ENCODE data around the gene ATP8A2.
A peak's percentile ranks its signal among the peaks of the same experiment; 100 is the strongest.

The ATP8A2 gene

DNA sequence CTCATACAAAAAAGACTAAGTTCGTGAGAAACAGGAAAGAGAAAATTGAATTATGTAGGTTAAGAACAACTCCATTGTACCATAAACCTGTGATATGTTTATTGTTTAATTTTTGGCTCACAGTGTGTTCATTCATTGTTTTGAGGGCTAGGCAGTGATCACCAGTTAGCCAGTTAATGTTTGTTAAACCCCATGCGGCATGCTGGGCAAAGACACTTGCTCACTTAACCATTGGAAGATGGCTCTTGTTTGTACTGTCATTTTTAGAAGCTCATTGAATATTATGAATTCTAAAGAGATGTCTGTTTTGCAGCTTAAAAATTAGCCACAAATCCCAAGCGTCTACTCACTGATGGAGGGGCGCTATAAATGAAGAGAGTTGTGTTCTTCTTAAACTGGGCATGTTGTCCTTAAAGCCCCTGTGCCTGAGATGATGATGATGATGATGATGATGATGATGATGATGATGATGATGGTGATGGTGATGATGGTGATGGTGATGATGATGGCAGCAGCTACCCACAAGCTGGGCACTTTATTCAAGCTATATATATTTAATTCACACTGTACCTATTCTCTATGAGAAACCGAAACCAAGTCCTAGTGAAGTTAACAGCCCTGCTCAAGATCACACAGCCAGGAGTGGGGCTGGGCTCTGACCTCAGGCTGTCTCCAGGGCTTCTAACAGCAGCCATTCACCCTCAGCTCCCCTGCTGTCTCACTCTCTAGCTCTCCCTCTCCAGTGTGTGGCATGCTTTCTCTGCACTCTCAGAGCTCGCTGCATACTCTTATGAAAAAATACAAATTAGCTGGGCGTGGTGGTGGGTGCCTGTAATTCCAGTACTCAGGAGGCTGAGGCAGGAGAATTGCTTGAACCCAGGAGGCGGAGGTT lies 510.9 kb downstream of the ATP8A2 start:
- DNase-seq = peak; percentile 68
- CTCF ChIA-PET = interaction anchor here (1.2 to 1.4 kb wide), 2 partner anchors 19 to 181 kb away, joined by 3 to 5 read pairs; no protein-coding TSS in a partner anchor
- Mint-ChIP-seq H3K9me3 (no peaks in the 10 kb centered on the region), H3K4me1 (peaks cover 57% of the 10 kb centered on the region), H3K27ac (peak overlapping the region; percentile 50), H3K4me3 (no peak overlapping the region), H3K27me3 (no peaks in the 10 kb centered on the region), H3K36me3 (no peaks in the 10 kb centered on the region)

DNA sequence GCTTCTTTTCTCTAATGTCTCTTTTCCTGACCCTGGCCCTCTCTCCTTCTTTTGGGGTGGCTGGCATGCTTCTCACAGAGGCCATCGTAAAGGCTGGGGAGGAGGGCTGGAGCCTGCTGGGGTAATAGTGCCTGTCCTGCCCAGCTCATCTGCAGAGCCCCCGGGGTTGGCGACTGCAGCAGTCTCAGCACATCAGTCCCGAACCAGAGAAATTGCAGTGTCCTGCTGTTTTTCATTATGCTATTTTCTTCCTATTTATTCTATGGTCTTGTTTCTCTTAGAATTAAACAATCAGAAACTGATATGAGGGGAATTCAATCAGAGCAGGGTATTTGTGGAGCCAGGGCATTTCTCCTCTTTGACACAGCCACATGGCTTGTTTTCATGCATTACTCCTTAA lies 513.6 kb downstream of the ATP8A2 start:
- Mint-ChIP-seq H3K4me3 (no peak overlapping the region), H3K36me3 (no peaks in the 10 kb centered on the region), H3K27ac (no peak overlapping the region), H3K9me3 (no peaks in the 10 kb centered on the region), H3K4me1 (peaks cover 57% of the 10 kb centered on the region), H3K27me3 (no peaks in the 10 kb centered on the region)
- CTCF ChIA-PET = no interaction called here
- no peak for DNase-seq

DNA sequence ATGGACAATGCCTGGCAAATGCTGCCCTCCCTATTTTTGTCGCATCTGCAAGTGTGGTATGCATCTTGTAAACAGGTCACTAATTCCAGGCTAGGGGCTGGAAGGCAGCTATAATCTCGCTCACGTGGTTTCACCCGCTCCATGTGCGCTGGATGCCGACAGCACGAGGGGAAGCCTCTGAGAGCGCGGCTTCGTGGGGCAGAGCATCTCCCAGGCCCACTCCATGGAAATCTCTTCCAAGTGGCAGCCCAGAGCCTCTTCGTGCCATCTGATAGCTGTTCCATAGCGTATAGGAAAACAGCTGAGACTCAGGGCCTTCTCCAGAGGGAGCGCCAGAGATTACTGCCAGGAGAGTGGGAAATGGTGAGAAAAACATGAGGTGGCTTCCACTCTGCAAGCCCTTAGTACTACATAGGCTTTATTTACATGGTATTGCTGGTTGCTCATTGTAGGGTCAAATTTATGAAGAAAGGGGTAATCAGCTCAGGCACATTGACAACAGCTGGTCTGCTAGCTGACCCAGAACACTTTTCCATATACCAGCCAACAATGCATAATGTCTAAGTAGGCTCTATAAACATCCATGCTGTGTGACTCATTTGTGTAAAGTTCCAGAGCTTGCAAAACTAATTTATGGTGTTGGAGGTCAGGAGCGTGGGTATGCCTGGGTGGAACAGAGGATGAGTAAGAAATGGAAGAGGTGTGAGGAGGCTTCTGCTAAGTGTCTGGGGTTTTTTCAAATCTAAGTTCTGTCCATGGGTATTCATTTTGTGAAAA lies 514.9 kb downstream of the ATP8A2 start:
- no peak overlapping the region for H3K27ac Mint-ChIP-seq
- CTCF ChIA-PET = interaction anchor here (0.7 kb wide), 1 partner anchor 57 kb away, joined by 6 read pairs; no protein-coding TSS in a partner anchor
- H3K4me1 Mint-ChIP-seq = peaks cover 50% of the 10 kb centered on the region
- no peaks in the 10 kb centered on the region for H3K27me3 Mint-ChIP-seq
- no peak overlapping the region for H3K4me3 Mint-ChIP-seq
- no peak for DNase-seq
- no peaks in the 10 kb centered on the region for H3K9me3 Mint-ChIP-seq
- no peaks in the 10 kb centered on the region for H3K36me3 Mint-ChIP-seq

DNA sequence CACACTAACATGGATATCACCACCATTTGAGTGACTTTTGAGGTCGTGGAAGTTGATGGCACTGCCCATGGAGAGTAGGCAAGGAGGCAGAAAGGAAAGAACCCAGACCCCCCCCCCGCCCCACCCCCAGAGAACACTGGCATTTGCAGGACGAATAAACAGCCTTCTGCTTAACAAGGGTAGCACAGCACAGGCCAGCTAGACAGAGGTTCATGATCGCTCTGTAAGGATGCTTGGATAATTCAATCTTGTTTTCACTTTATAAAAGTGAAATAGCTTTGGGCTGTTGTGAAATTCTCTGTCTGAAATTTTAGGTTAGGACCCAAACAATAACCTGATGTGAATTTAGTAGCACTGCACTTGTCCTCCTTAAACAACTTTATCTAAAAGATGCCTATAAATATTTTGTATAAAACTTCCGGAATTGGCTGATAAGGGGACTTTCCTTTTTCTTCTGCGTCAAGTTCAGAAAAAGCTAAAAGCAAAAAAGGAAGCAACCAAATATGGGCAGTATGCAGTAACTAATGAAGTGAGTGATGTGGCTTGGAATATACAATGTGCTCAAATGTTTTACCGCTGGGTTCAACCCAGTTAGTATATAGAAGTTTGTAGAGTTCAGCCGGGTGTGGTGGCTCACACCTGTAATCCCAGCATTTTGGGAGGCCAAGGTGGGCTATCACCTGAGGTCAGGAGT lies 516.3 kb downstream of the ATP8A2 start:
- H3K4me1 Mint-ChIP-seq = peaks cover 35% of the 10 kb centered on the region
- H3K9me3 Mint-ChIP-seq = no peaks in the 10 kb centered on the region
- CTCF ChIA-PET = no interaction called here
- peak overlapping the region; percentile 72 for H3K27ac Mint-ChIP-seq
- DNase-seq = no peak
- H3K36me3 Mint-ChIP-seq = no peaks in the 10 kb centered on the region
- no peaks in the 10 kb centered on the region for H3K27me3 Mint-ChIP-seq
- H3K4me3 Mint-ChIP-seq = no peak overlapping the region

DNA sequence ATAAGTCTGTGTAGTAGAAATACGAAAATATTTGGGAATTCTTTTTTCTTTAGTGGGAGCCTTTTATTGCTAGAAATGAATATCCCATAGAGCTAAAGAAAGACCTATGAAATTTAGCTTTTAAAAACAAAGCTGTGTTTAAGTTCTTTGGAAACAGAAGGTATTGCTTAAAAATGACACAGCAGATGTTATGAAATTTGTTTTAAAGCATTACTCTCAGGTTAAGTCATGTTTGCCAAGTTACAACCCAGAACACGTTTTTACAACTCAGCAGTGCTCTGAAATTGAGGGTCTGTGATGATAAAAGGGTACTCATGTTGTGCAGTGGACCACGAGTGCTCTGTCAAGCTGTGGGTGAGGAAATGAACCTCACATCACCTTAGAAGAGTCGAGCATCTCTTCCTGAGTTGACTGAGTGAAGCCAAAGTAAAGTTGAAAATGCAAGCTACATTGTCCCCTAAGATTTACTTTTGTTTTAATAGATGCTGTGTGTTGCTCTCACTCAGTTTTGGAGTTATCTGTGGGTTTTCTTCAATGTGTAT lies 519.0 kb downstream of the ATP8A2 start:
- H3K27me3 Mint-ChIP-seq = no peaks in the 10 kb centered on the region
- peaks cover 20% of the 10 kb centered on the region for H3K4me1 Mint-ChIP-seq
- H3K4me3 Mint-ChIP-seq = no peak overlapping the region
- DNase-seq = no peak
- no peaks in the 10 kb centered on the region for H3K36me3 Mint-ChIP-seq
- CTCF ChIA-PET = interaction anchor here (1.1 to 1.3 kb wide), 2 partner anchors 10 to 11 kb away, joined by 3 to 4 read pairs; no protein-coding TSS in a partner anchor
- no peaks in the 10 kb centered on the region for H3K9me3 Mint-ChIP-seq
- H3K27ac Mint-ChIP-seq = no peak overlapping the region

DNA sequence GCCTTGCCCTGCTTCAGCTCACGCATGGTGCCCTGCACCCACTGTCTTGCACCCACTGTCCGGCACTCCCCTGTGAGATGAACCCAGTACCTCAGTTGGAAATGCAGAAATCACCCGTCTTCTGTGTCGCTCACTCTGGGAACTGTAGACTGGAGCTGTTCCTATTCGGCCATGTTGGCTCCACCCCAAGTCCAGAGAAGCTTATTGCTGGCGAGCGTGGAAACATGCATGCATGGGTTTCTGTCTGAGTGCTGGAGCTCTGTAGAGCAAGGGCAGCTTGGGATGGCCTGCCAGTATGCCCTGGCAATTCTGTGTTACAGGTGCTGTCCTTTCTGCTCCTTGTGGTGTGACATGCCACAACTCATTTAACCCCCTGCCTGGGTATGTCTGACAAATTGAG lies 527.2 kb downstream of the ATP8A2 start:
- Mint-ChIP-seq H3K27me3 (peaks cover 4% of the 10 kb centered on the region), H3K4me1 (peaks cover 33% of the 10 kb centered on the region), H3K4me3 (no peak overlapping the region), H3K27ac (no peak overlapping the region), H3K9me3 (peaks cover 11% of the 10 kb centered on the region), H3K36me3 (peaks cover 9% of the 10 kb centered on the region)
- CTCF ChIA-PET = no interaction called here
- no peak for DNase-seq

DNA sequence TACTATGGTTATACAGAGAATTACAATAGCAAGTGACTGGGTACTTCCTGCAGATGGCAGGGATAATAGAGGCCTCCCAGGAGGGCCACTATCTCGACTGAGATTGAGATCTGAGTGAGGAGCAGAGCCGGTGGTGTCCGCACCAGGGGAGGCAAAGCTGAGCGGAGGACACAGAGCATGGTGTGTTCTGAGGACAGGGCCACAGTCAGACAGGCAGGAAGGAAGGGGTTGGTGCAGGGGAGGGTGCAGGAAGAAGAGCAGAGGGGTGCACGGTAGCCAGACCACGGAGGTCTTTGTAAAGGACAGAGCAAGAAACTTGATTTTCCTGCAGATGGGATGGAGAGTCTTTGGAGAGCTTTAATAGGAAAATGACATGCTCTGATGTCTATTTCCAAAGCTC lies 527.7 kb downstream of the ATP8A2 start:
- peaks cover 11% of the 10 kb centered on the region for H3K9me3 Mint-ChIP-seq
- H3K36me3 Mint-ChIP-seq = peaks cover 9% of the 10 kb centered on the region
- no peak overlapping the region for H3K4me3 Mint-ChIP-seq
- CTCF ChIA-PET = no interaction called here
- no peak for DNase-seq
- H3K27me3 Mint-ChIP-seq = peaks cover 4% of the 10 kb centered on the region
- peaks cover 33% of the 10 kb centered on the region for H3K4me1 Mint-ChIP-seq
- H3K27ac Mint-ChIP-seq = peak overlapping the region; percentile 62

DNA sequence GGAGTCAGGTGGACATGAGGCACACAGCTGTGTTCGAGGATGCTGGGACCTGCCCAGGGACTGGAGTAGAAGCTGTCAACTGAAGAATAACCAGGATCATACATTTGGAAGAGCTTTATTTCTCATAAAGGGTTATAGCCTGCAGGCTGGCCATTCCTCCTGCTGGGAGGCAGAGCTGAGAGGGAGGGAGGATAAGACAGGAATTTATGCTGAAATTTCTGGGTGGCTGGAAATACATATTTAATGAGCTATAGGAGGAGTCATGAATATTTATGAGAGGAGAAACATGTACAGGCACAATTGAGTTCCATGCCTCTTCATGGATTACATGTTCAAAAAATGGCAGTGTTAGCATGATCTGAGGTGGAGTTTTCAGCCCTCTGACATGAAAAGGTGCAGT lies 528.2 kb downstream of the ATP8A2 start:
- CTCF ChIA-PET = interaction anchor here (1.1 kb wide), 1 partner anchor 9 kb away, joined by 4 read pairs; no protein-coding TSS in a partner anchor
- DNase-seq = no peak
- H3K4me3 Mint-ChIP-seq = no peak overlapping the region

DNA sequence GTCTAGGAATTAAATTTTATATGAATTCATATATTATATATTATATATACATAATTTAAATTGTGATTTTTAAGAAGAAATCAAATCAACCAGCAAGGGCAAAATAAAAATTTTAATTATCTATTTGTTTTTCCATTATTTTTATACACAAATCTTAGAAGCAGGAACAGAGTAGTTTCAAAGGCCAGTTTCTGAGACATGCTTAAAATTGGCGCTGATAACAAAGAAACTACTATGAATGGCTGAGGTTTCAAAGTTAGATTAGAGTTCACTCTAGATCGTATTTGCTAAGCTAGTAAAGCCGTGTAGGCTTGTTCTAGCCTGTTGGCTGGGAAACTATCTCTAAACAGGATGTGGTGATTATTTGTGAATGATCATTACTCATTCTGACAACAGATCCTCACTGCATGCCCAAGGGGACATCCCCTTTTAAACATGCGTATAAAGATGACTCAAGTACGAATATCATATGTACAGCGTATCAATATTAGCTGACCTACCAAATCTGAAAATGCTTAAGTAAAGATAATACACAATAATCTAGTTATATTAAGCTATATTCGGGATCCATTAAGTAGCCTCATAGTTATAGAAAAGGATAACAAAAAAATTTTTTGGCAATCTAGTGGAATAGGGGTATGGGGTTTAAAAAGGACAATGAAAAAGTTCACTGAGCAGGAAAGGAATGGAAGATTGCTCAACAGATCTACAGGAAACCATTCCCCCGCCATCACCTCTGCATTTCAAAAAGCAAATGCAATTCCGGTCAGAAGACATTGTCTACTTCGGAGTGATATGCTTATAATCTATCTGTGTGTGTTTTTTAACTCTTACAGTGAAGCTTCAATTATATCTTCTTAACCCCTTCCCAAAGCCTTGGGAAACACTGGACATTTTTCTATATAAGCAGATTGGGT lies 529.9 kb downstream of the ATP8A2 start:
- Mint-ChIP-seq H3K27ac (no peak overlapping the region), H3K27me3 (peaks cover 4% of the 10 kb centered on the region), H3K36me3 (peaks cover 9% of the 10 kb centered on the region), H3K9me3 (peaks cover 7% of the 10 kb centered on the region), H3K4me1 (peaks cover 33% of the 10 kb centered on the region), H3K4me3 (no peak overlapping the region)
- CTCF ChIA-PET = interaction anchor here (0.6 to 1.3 kb wide), 3 partner anchors 11 to 29 kb away, joined by 3 to 5 read pairs (median 3); no protein-coding TSS in a partner anchor
- peak; percentile 38 for DNase-seq

More for the DNA sequence above, 528.2 kb downstream of the ATP8A2 start:
- Mint-ChIP-seq H3K36me3 (peaks cover 9% of the 10 kb centered on the region), H3K9me3 (peaks cover 11% of the 10 kb centered on the region), H3K4me1 (peaks cover 33% of the 10 kb centered on the region), H3K27me3 (peaks cover 4% of the 10 kb centered on the region), H3K27ac (peak overlapping the region; percentile 25)

DNA sequence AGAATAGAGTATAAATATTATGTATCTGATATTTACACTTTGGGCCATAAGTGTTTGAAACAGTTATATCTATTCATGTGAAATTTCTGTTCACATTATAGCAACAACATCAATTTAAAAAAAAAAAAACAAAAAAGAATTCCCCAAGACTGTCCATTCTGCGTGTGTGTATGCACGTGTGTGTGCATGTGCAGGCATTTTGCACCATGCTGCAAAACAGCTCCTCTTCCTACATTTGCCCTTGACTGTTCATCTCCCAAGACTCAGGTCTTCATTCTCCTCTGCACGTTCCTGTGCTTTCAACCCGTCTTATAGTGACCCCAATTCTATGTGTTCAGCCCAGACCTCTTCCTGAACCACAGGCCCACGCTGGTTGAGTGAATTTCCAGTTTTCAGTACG lies 530.7 kb downstream of the ATP8A2 start:
- Mint-ChIP-seq H3K27me3 (peaks cover 4% of the 10 kb centered on the region), H3K4me3 (no peak overlapping the region), H3K27ac (no peak overlapping the region), H3K4me1 (peaks cover 33% of the 10 kb centered on the region), H3K36me3 (peaks cover 9% of the 10 kb centered on the region), H3K9me3 (peaks cover 7% of the 10 kb centered on the region)
- CTCF ChIA-PET = interaction anchor here (1.3 kb wide), 1 partner anchor 20 kb away, joined by 5 read pairs; no protein-coding TSS in a partner anchor
- DNase-seq = no peak

DNA sequence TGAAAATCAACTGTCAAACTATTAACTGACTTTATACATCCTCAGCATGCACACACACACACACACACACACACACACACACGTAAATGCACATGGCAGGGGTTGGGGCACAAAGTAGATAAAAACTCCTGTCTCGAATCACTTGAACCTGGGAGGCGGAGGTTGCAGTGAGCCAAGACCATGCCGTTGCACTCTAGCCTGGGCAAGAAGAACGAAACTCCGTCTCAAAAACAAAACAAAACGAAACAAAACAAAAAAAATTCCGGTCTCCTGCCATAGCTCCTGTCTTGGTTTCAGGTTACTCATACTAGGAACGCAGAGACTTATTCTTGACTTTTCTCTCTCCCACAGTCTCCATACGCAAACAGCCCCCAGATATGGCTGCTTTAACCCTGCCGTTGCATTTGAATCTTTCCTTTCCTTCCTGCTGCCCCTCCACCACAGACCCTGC lies 531.1 kb downstream of the ATP8A2 start:
- Mint-ChIP-seq H3K27me3 (peaks cover 4% of the 10 kb centered on the region), H3K4me1 (peaks cover 33% of the 10 kb centered on the region), H3K9me3 (peaks cover 6% of the 10 kb centered on the region), H3K36me3 (peaks cover 8% of the 10 kb centered on the region), H3K27ac (no peak overlapping the region), H3K4me3 (no peak overlapping the region)
- peak; percentile 39 for DNase-seq
- CTCF ChIA-PET = no interaction called here

DNA sequence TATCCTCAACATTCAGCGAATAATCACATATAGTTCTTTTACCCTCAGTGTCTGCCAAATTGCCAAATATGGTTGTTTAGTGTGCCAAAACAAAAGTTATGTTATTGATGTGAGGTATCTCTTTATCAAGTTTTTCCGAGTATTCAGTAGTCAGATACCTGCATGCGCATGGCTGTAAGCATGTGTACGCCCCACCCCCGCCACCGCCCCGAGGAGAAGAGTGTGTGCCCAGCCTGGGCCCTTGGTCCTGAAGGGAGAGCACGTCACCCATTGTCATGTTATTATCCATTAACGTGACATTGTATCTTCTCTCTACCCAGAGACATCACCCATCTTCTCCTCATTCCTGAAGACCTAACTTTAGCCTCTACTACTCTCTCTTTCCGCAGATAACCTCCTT lies 533.1 kb downstream of the ATP8A2 start:
- CTCF ChIA-PET = no interaction called here
- H3K27ac Mint-ChIP-seq = no peak overlapping the region

DNA sequence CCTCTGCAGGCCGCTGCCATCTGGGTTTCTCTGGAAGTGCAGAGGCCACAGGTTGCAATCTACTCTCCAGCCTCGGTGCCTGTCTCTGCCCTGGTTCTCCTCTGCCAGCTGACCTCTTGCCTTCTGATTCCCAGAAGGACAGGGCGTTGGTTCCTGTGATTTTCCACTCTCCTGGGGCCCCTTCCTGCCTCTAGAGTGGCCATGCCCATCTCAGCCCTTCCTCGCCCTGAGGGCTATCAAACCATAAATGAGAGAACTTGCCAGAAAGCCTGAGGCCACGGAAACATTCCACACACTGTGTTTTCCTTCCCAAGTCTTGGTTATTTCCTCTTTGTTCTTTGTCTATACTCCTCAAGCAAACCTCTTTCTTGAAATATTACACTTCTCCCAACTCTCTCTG lies 533.8 kb downstream of the ATP8A2 start:
- CTCF ChIA-PET = no interaction called here
- Mint-ChIP-seq H3K27ac (no peak overlapping the region), H3K36me3 (peaks cover 5% of the 10 kb centered on the region), H3K4me3 (no peak overlapping the region), H3K4me1 (peaks cover 14% of the 10 kb centered on the region), H3K27me3 (peaks cover 4% of the 10 kb centered on the region), H3K9me3 (peaks cover 3% of the 10 kb centered on the region)
- no peak for DNase-seq

More for the DNA sequence above, 533.1 kb downstream of the ATP8A2 start:
- Mint-ChIP-seq H3K4me1 (peaks cover 22% of the 10 kb centered on the region), H3K36me3 (peaks cover 5% of the 10 kb centered on the region), H3K9me3 (peaks cover 3% of the 10 kb centered on the region), H3K4me3 (no peak overlapping the region), H3K27me3 (peaks cover 4% of the 10 kb centered on the region)
- DNase-seq = no peak

Measured in activated naive CD4-positive, alpha-beta T cell treated with anti-CD3 and anti-CD28 coated beads, Interleukin-2, amount 10 ng/mL, durations not matched to agents 7 days and 5 days (primary cell).